Vagina (tissue), 2 donors: ENCODE data around the gene MEIS1. TPM values are rescaled to one million over a fixed set of nuclear protein-coding genes. Genes with fewer than 3 reads are reported as not detected.

Experiments used
- DNase-seq, 2 donors: peaks; one replicate each; pipeline ENCODE4 v3.0.0-alpha.2; 2017; ENCODE audit errors: extremely low spot score in 2 of 2
- H3K27ac ChIP-seq: fragments of 200-600 bp; sonication (generic); one replicate; pipeline ENCODE4 v1.5.1; 2019
- H3K27me3 ChIP-seq: fragments of 200-600 bp; sonication (generic); one replicate; pipeline ENCODE4 v1.5.1; 2019
- H3K36me3 ChIP-seq, 2 donors: fragments of 200-600 bp; sonication (generic); one replicate each; pipeline ENCODE4 v1.5.1; 2017 to 2019
- H3K4me1 ChIP-seq: fragments of 200-600 bp; sonication (generic); one replicate; pipeline ENCODE4 v1.5.1; 2019
- H3K4me3 ChIP-seq, 2 donors: fragments of 200-600 bp; sonication (generic); 1 replicate in 1 of 2; 2 replicates in 1 of 2; pipeline ENCODE4 v1.5.1; 2016 to 2019
- H3K9me3 ChIP-seq: fragments of 200-600 bp; sonication (generic); one replicate; pipeline ENCODE4 v1.5.1; 2019
- CTCF ChIP-seq, 3 experiments: fragments of 450-650 bp in 2 of 3; fragments of 200-600 bp in 1 of 3; sonication (generic) in 1 of 3; IDR thresholded peaks; one replicate each; pipeline ENCODE4 v1.5.1; 2017 to 2019; ENCODE audit warnings: antibody characterized with exemption in 3 of 3, mild to moderate bottlenecking in 2 of 3, moderate library complexity in 2 of 3
- POLR2A ChIP-seq, 2 donors: fragments of 450-650 bp; IDR thresholded peaks; one replicate each; pipeline ENCODE4 v1.6.1; 2017; ENCODE audit warnings: antibody characterized with exemption in 2 of 2, mild to moderate bottlenecking in 2 of 2, moderate library complexity in 2 of 2
- POLR2AphosphoS5 ChIP-seq, 2 donors: sonication (generic); formaldehyde crosslinking; IDR thresholded peaks; one replicate each; pipeline ENCODE4 v1.9.0; 2017; ENCODE audit warnings: antibody characterized with exemption in 2 of 2, mild to moderate bottlenecking in 2 of 2, low read depth in 1 of 2; ENCODE audit not compliant: insufficient read depth in 1 of 2
- intact Hi-C: fragments of 100-400 bp; cut with DNase I; formaldehyde crosslinking; loops from one replicate; pipeline ENCODE4 v1.15.1; 2023
- total RNA-seq: library from RNA; depleted of rRNA; stranded (reverse); fragments of >200 nt; gene quantifications from one replicate; pipeline ENCODE4 v1.2.3, GENCODE V29; 2016

The MEIS1 gene
- total RNA-seq, 1 donor from 2014 or later = 80.5 TPM

- no peak for DNase-seq
- Histone ChIP-seq H3K27me3 (no peaks in the 10 kb centered on the region), H3K9me3 (no peaks in the 10 kb centered on the region), H3K4me1 (peaks cover 49% of the 10 kb centered on the region), H3K27ac (no peak overlapping the region), H3K36me3 (no peaks in the 10 kb centered on the region), H3K4me3 (no peak overlapping the region)
- intact Hi-C loops = no loop called here
- no peak for TF ChIP-seq POLR2AphosphoS5 (IDR thresholded peaks at IDR 0.05; ENCODE audit: insufficient read depth in 1 of 2, low read depth in 1 of 2)
- TF ChIP-seq POLR2A (IDR thresholded peaks at IDR 0.05) = no peak
- TF ChIP-seq CTCF (IDR thresholded peaks at IDR 0.05) = no peak
Measured at GRCh38 chr2:66512626-66513025, 77.7 kb downstream of the MEIS1 start.

- no peak overlapping the region for H3K27ac ChIP-seq
- H3K27me3 ChIP-seq = no peaks in the 10 kb centered on the region
- H3K36me3 ChIP-seq = no peaks in the 10 kb centered on the region
- H3K4me3 ChIP-seq = no peak overlapping the region
- peaks cover 20% of the 10 kb centered on the region for H3K4me1 ChIP-seq
- TF ChIP-seq POLR2AphosphoS5 (IDR thresholded peaks at IDR 0.05; ENCODE audit: insufficient read depth in 1 of 2, low read depth in 1 of 2) (no peak), CTCF (IDR thresholded peaks at IDR 0.05) (no peak), POLR2A (IDR thresholded peaks at IDR 0.05) (no peak)
- H3K9me3 ChIP-seq = no peaks in the 10 kb centered on the region
- DNase-seq = no peak
- intact Hi-C loops = no loop called here
Measured at GRCh38 chr2:66515743-66516142, 80.8 kb downstream of the MEIS1 start.

GRCh38 chr2:66516499-66516898 lies 81.6 kb downstream of the MEIS1 start:
- DNase-seq = no peak
- H3K27ac ChIP-seq = no peak overlapping the region
- peaks cover 18% of the 10 kb centered on the region for H3K4me1 ChIP-seq
- H3K9me3 ChIP-seq = no peaks in the 10 kb centered on the region
- H3K36me3 ChIP-seq = no peaks in the 10 kb centered on the region
- intact Hi-C loops = no loop called here
- no peak for TF ChIP-seq POLR2A (IDR thresholded peaks at IDR 0.05)
- TF ChIP-seq POLR2AphosphoS5 (IDR thresholded peaks at IDR 0.05; ENCODE audit: insufficient read depth in 1 of 2, low read depth in 1 of 2) = no peak
- no peak for TF ChIP-seq CTCF (IDR thresholded peaks at IDR 0.05)
- no peak overlapping the region for H3K4me3 ChIP-seq
- H3K27me3 ChIP-seq = no peaks in the 10 kb centered on the region

GRCh38 chr2:66517772-66518171 lies 82.8 kb downstream of the MEIS1 start:
- TF ChIP-seq POLR2AphosphoS5 (IDR thresholded peaks at IDR 0.05; ENCODE audit: insufficient read depth in 1 of 2, low read depth in 1 of 2) = no peak
- peaks cover 14% of the 10 kb centered on the region for H3K4me1 ChIP-seq
- no peaks in the 10 kb centered on the region for H3K36me3 ChIP-seq
- H3K27ac ChIP-seq = no peak overlapping the region
- intact Hi-C loops = no loop called here
- no peak overlapping the region for H3K4me3 ChIP-seq
- no peaks in the 10 kb centered on the region for H3K27me3 ChIP-seq
- H3K9me3 ChIP-seq = no peaks in the 10 kb centered on the region
- no peak for DNase-seq

- Histone ChIP-seq H3K36me3 (no peaks in the 10 kb centered on the region), H3K9me3 (no peaks in the 10 kb centered on the region), H3K27me3 (no peaks in the 10 kb centered on the region), H3K4me3 (no peak overlapping the region), H3K4me1 (peaks cover 9% of the 10 kb centered on the region), H3K27ac (no peak overlapping the region)
- DNase-seq = no peak
- intact Hi-C loops = no loop called here
- TF ChIP-seq POLR2A (IDR thresholded peaks at IDR 0.05) (no peak), POLR2AphosphoS5 (IDR thresholded peaks at IDR 0.05; ENCODE audit: insufficient read depth in 1 of 2, low read depth in 1 of 2) (no peak), CTCF (IDR thresholded peaks at IDR 0.05) (no peak)
Measured at GRCh38 chr2:66519264-66519843, 84.4 kb downstream of the MEIS1 start.
